ENCODE data around the gene PODNL1.

DNA sequence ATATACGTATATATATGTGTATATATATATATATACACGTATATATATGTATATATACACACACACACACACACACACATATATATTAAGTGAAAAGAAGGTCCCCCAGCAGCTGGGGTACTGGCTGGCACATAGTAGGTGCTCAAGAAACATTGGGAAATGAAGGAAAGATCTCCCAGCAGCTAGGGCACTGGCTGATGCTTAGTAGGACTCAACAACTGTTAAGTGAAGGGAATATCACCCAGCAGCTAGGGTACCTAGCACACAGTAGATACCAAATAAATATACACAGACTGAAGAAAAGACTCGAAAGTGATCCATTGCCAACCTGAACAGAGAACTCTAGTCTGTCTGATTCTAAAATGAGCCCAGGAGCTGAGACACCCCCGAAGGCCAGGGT lies 12.2 kb downstream of the PODNL1 start:
- TF ChIP-seq CTCF (IDR thresholded peaks at IDR 0.05) (no peak), POLR2A (IDR thresholded peaks at IDR 0.05) (no peak)

Measured in breast epithelium (tissue), 3 donors.